ENCODE measurements around the gene CDKL2. TPM values are rescaled to one million over a fixed set of nuclear protein-coding genes. Genes with fewer than 3 reads are reported as not detected.

Gene CDKL2
- total and polyA plus RNA-seq, 2 of the 8 experiments (the other 6 are each of a cell fraction or from before 2014, with no cell fraction given): 1.4 to 2.1 TPM

GRCh38 chr4:75639124-75639695, 8.9 kb upstream of the CDKL2 start:
- Histone ChIP-seq H2BK120ac (replicated peaks; ENCODE audit: low read depth, low read length) (no peak overlapping the region), H2BK12ac (ENCODE audit: low read depth, low read length) (no peak overlapping the region), H2AFZ (ENCODE audit: low read length) (no peak overlapping the region), H4K91ac (replicated peaks; ENCODE audit: insufficient read length, low read length) (no peak overlapping the region), H3K9ac (replicated peaks in 1 of 4; ENCODE audit: extremely low read depth in 1 of 4, low read depth in 3 of 4, low read length in 3 of 4) (no peak overlapping the region), H2AK5ac (ENCODE audit: low read depth, low read length) (no peak overlapping the region), H2BK5ac (ENCODE audit: low read depth, low read length) (no peak overlapping the region), H3K4ac (replicated peaks; ENCODE audit: insufficient read length, low read depth, low read length) (no peak overlapping the region), H3K23me2 (ENCODE audit: low read depth, low read length) (peaks cover 2% of the 10 kb centered on the region; the same call in 1 of the 2 replicates), H3K9me3 (ENCODE audit: insufficient read depth in 2 of 2, low read depth in 1 of 2, low read length in 1 of 2) (no peaks in the 10 kb centered on the region), H3K14ac (ENCODE audit: insufficient read length) (no peak overlapping the region), H3K23ac (ENCODE audit: insufficient read length) (no peak overlapping the region), H4K8ac (ENCODE audit: extremely low read depth, insufficient read depth, low read length) (no peak overlapping the region), H3K4me1 (replicated peaks in 1 of 4; ENCODE audit: control insufficient read depth in 3 of 4, insufficient read depth in 4 of 4, low read length in 3 of 4) (no peaks in the 10 kb centered on the region), H2BK20ac (ENCODE audit: low read length) (no peak overlapping the region), H3K36me3 (ENCODE audit: control insufficient read depth in 2 of 4, insufficient read depth in 4 of 4, low read length in 3 of 4) (peaks cover 2 to 28% (median 10%) of the 10 kb centered on the region in 4 experiments; a peak in 6 of 8 replicates), H3K56ac (replicated peaks; ENCODE audit: insufficient read length, low read depth, low read length) (no peak overlapping the region), H2BK15ac (ENCODE audit: low read length) (no peak overlapping the region), H3K4me3 (ENCODE audit: extremely low read depth in 1 of 4, insufficient read depth in 2 of 4, low read depth in 3 of 4, low read length in 4 of 4) (no peak overlapping the region), H4K5ac (ENCODE audit: insufficient read length, low read depth, low read length) (no peak overlapping the region), H3K79me1 (ENCODE audit: low read depth, low read length) (no peaks in the 10 kb centered on the region), H3K18ac (ENCODE audit: extremely low read depth, low read length) (no peak overlapping the region), H3K4me2 (ENCODE audit: insufficient read depth in 1 of 2, low read depth in 2 of 2, low read length in 2 of 2) (no peak overlapping the region), H4K20me1 (replicated peaks in 1 of 2; ENCODE audit: control insufficient read depth in 1 of 2, insufficient read depth in 2 of 2, low read length in 2 of 2) (no peaks in the 10 kb centered on the region), H3K79me2 (ENCODE audit: control insufficient read depth in 1 of 2, insufficient read depth in 2 of 2, low read length in 2 of 2) (no peaks in the 10 kb centered on the region), H3K27me3 (replicated peaks in 1 of 4; ENCODE audit: control insufficient read depth in 3 of 4, extremely low read depth in 1 of 4, insufficient read depth in 3 of 4, low read length in 3 of 4) (no peaks in the 10 kb centered on the region), H3K27ac (ENCODE audit: low read depth, low read length) (no peak overlapping the region)
- POLR2A ChIA-PET (ENCODE audit: partially characterized antibody): interaction anchor here (0.7 to 1.2 kb wide), 5 partner anchors 8 to 88 kb away, joined by 3 read pairs; partner anchors contain the start of gene USO1
- no peak for TF ChIP-seq BCL11A (IDR thresholded peaks at IDR 0.05; ENCODE audit: low read depth in 2 of 2, low read length in 2 of 2)
- no peak for TF ChIP-seq ZNF274 (IDR thresholded peaks at IDR 0.05; ENCODE audit: borderline replicate concordance, extremely low read depth, low read length)
- TF ChIP-seq, protein P1, sequence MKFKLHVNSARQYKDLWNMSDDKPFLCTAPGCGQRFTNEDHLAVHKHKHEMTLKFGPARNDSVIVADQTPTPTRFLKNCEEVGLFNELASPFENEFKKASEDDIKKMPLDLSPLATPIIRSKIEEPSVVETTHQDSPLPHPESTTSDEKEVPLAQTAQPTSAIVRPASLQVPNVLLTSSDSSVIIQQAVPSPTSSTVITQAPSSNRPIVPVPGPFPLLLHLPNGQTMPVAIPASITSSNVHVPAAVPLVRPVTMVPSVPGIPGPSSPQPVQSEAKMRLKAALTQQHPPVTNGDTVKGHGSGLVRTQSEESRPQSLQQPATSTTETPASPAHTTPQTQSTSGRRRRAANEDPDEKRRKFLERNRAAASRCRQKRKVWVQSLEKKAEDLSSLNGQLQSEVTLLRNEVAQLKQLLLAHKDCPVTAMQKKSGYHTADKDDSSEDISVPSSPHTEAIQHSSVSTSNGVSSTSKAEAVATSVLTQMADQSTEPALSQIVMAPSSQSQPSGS (IDR thresholded peaks at IDR 0.05; ENCODE audit: low read length): no peak
- TF ChIP-seq SIN3A (conservative IDR thresholded peaks at IDR 0.05 in 1 of 2, IDR thresholded peaks at IDR 0.05 in 1 of 2; ENCODE audit: low read depth in 1 of 2, low read length in 2 of 2): no peak
- TF ChIP-seq TBP (IDR thresholded peaks at IDR 0.05; ENCODE audit: low read depth, low read length): no peak
- no peak for TF ChIP-seq NANOG (IDR thresholded peaks at IDR 0.05; ENCODE audit: insufficient read depth, low read depth, low read length, poor library complexity, severe bottlenecking)
- no peak for TF ChIP-seq TAF7 (optimal IDR thresholded peaks at IDR 0.05; ENCODE audit: borderline replicate concordance, low read depth, low read length)
- DNase-seq (ENCODE audit: low read depth in 1 of 2, low spot score in 2 of 2) (no peak), FAIRE-seq (no peak)
- 94% methylated on average over 7 of the region's 7 CpGs; no CpG with 5 or more reads in 1 of the 2 experiments for WGBS, 2 experiments (ENCODE audit: extremely low coverage in 1 of 2, insufficient coverage in 1 of 2, insufficient read length in 1 of 2, insufficient replicate concordance in 2 of 2, low coverage in 1 of 2, low lambda C conversion rate in 2 of 2, missing lambda C conversion rate in 1 of 2)
- CTCF ChIA-PET (ENCODE audit: partially characterized antibody): interaction anchor here (1.0 to 1.4 kb wide), 2 partner anchors 11 to 15 kb away, joined by 3 to 4 read pairs; no protein-coding TSS in a partner anchor

Data from H1 (cell line).